ENCODE results near the gene HOTAIR. TPM values are rescaled to one million over a fixed set of nuclear protein-coding genes. Genes with fewer than 3 reads are reported as not detected.

The HOTAIR gene
- total and polyA plus RNA-seq, 2 donors (not counting 3 experiments of a cell fraction or from before 2014, with no cell fraction given): not detected

GRCh38 chr12:53931844-53932581 is 42.7 kb downstream of the HOTAIR start:
- intact Hi-C loops (cut with micrococcal nuclease): no loop called here
- TF ChIP-seq POLR2AphosphoS5 (IDR thresholded peaks at IDR 0.05; ENCODE audit: insufficient read depth, low read depth, low read length) (no peak), MAX (IDR thresholded peaks at IDR 0.05; ENCODE audit: insufficient read depth, insufficient read length) (no peak), FOS (IDR thresholded peaks at IDR 0.05; ENCODE audit: borderline replicate concordance, insufficient read depth, low read length) (no peak), CTCF (IDR thresholded peaks at IDR 0.05; ENCODE audit: extremely low read depth in 1 of 2, insufficient read depth in 1 of 2, low read depth in 1 of 2, low read length in 2 of 2) (no peak), MYC (IDR thresholded peaks at IDR 0.05; ENCODE audit: low read depth, low read length) (no peak)
- Histone ChIP-seq H3K4me1 (ENCODE audit: control insufficient read depth, extremely low read depth, insufficient read depth, low read length) (no peaks in the 10 kb centered on the region), H3K9ac (replicated peaks; ENCODE audit: extremely low read depth, insufficient read depth, low read length) (no peak overlapping the region), H4K20me1 (replicated peaks; ENCODE audit: control insufficient read depth, extremely low read depth, insufficient read depth, low read length) (no peaks in the 10 kb centered on the region), H3K79me2 (ENCODE audit: control insufficient read depth, insufficient read depth, low read length) (no peaks in the 10 kb centered on the region), H3K4me3 (replicated peaks in 1 of 3; ENCODE audit: insufficient read depth in 1 of 3, low read depth in 1 of 3, low read length in 3 of 3) (no peak overlapping the region), H3K4me2 (ENCODE audit: insufficient read depth, low read length) (no peak overlapping the region), H3K9me3 (replicated peaks; ENCODE audit: control insufficient read depth, insufficient read depth, low read length) (no peaks in the 10 kb centered on the region), H3K9me1 (replicated peaks; ENCODE audit: control insufficient read depth, extremely low read depth, insufficient read depth, low read length) (no peaks in the 10 kb centered on the region), H3K27ac (ENCODE audit: insufficient read depth, low read depth, low read length) (no peak overlapping the region), H2AFZ (ENCODE audit: low read depth, low read length) (no peak overlapping the region), H3K27me3 (ENCODE audit: control insufficient read depth in 2 of 2, insufficient read depth in 2 of 2, low read length in 2 of 2) (peaks cover 90 to 100% of the 10 kb centered on the region in 2 experiments), H3K36me3 (ENCODE audit: control insufficient read depth in 2 of 2, extremely low read depth in 1 of 2, insufficient read depth in 2 of 2, low read length in 2 of 2) (no peaks in the 10 kb centered on the region)
- no peak for FAIRE-seq
- no TSS peak for BruUV-seq (replicated peaks)
- ChIA-PET CTCF (no interaction called here), POLR2A (no interaction called here)
- dilution Hi-C loops (cut with MboI; ENCODE audit: extremely low pct_ligation_motif_present, low sequenced_read_pairs): no loop called here
- DNase-seq (ENCODE audit: low read depth, low spot score): no peak
